ENCODE results near the gene COX4I2.

Gene COX4I2

DNA sequence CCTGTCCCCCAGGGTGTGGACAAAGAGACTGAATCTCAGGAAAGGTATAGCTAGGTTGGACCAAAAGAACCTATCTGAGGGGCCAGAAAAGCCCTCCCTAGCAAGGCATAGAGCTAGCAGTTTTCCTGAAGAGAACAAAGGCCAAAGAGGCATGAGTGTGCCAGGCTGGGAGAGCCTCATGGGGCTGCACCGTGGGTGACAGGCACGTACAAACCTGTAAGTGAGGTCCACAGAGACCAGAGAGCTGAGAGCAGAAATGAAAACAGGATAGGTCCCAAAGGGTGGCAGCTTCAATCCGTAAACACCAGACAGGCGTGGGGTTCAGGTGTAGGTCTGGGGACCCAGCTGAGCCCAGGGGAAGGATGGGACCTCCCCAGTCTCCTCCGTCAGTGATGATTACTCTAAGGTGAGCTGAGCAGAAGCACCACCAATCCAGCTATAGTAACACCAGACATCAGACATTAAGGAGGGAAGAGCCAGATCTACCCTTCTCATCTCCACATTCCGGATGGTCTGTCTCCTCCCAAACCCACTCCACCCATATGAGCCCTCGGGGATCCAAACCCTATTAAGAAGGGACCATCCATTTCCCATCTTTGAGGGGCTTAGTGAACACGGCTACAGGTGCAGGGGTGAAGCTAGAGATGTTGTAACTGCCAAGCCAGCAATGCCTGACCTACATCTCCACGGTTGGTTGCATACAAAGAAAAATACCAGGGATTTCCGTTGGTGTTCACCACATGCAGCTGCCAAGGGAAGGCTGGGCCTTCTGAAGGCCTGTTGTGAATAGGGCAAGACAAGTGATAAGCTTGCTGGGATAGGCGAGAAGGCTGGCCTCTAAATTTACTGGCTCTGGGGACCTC is 46.7 kb downstream of the COX4I2 start:
- Mint-ChIP-seq H3K27me3 (no peaks in the 10 kb centered on the region), H3K4me1 (peaks cover 81% of the 10 kb centered on the region), H3K9me3 (no peaks in the 10 kb centered on the region), H3K27ac (ENCODE audit: low read depth) (peak overlapping the region; percentile 84), H3K4me3 (peak overlapping the region; percentile 36), H3K36me3 (ENCODE audit: insufficient read depth) (peaks cover 18% of the 10 kb centered on the region)
- DNase-seq (ENCODE audit: low spot score in 2 of 2) (no peak), ATAC-seq (replicated peaks; ENCODE audit: extremely low read depth, poor library complexity, severe bottlenecking) (peak; percentile 56)

GRCh38 chr20:31685853-31686643 is 48.3 kb downstream of the COX4I2 start:
- H3K9me3 Mint-ChIP-seq: no peaks in the 10 kb centered on the region
- H3K4me1 Mint-ChIP-seq: peaks cover 72% of the 10 kb centered on the region
- H3K36me3 Mint-ChIP-seq (ENCODE audit: insufficient read depth): peaks cover 21% of the 10 kb centered on the region
- ATAC-seq (replicated peaks; ENCODE audit: extremely low read depth, poor library complexity, severe bottlenecking) (no peak), DNase-seq (ENCODE audit: low spot score in 2 of 2) (no peak)
- no peak overlapping the region for H3K4me3 Mint-ChIP-seq
- H3K27ac Mint-ChIP-seq (ENCODE audit: low read depth): peak overlapping the region; percentile 84
- no peaks in the 10 kb centered on the region for H3K27me3 Mint-ChIP-seq

DNA sequence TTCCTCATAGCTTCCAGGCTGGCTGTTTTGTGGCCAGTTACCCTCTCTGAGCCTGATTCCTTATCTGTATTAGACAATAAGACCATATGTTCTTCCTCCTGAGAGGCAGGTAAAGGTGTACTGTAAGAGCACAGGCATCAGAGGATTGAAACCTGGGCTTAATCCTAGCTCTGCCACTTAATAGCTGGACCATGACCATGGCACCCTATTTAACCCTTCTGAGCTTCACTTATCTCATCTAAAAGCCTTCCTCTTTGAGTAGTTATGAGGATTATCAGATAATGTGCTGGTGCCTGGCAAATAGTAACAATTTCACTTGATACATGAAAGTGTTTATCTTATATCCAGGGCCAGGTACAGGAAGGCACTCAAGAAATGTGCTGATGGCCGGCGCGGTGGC is 50.1 kb downstream of the COX4I2 start:
- Mint-ChIP-seq H3K9me3 (no peaks in the 10 kb centered on the region), H3K4me1 (peaks cover 69% of the 10 kb centered on the region), H3K4me3 (no peak overlapping the region), H3K27ac (ENCODE audit: low read depth) (peak overlapping the region; percentile 90), H3K27me3 (no peaks in the 10 kb centered on the region), H3K36me3 (ENCODE audit: insufficient read depth) (peaks cover 26% of the 10 kb centered on the region)
- DNase-seq (ENCODE audit: low spot score in 2 of 2) (no peak), ATAC-seq (replicated peaks; ENCODE audit: extremely low read depth, poor library complexity, severe bottlenecking) (no peak)

GRCh38 chr20:31689141-31689540 is 51.4 kb downstream of the COX4I2 start:
- Mint-ChIP-seq H3K36me3 (ENCODE audit: insufficient read depth) (peaks cover 23% of the 10 kb centered on the region), H3K27ac (ENCODE audit: low read depth) (peak overlapping the region; percentile 90), H3K4me3 (no peak overlapping the region), H3K9me3 (no peaks in the 10 kb centered on the region), H3K27me3 (no peaks in the 10 kb centered on the region), H3K4me1 (peaks cover 68% of the 10 kb centered on the region)
- no peak for DNase-seq (ENCODE audit: low spot score in 2 of 2)
- no peak for ATAC-seq (replicated peaks; ENCODE audit: extremely low read depth, poor library complexity, severe bottlenecking)

DNA sequence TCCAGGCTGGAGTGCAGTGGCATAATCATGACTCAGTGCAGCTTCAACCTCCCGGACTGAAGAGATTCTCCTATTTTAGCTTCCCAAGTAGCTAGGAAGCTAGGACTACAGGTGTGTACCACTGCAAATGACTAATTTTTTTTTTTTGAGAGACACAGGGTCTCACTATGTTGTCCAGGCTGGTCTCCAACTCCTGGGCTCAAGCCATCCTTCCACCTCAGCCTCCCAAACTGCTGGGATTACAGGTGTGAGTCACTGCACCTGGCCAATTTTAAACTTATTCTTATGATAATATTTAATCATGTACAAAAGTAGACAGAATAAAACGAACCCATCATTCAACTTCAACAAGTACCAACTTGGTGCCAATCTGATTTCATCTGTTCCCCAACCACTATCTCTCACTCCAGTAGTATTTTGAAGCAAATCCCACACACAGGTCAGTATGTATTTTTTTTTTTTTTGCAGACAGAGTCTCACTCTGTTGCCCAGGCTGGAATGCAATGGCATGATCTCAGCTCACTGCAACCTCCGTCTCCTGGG is 52.5 kb downstream of the COX4I2 start:
- DNase-seq (ENCODE audit: low spot score in 2 of 2): no peak
- H3K36me3 Mint-ChIP-seq (ENCODE audit: insufficient read depth): peaks cover 23% of the 10 kb centered on the region
- peak overlapping the region; percentile 72 for H3K27ac Mint-ChIP-seq (ENCODE audit: low read depth)
- H3K27me3 Mint-ChIP-seq: no peaks in the 10 kb centered on the region
- peaks cover 68% of the 10 kb centered on the region for H3K4me1 Mint-ChIP-seq
- H3K9me3 Mint-ChIP-seq: no peaks in the 10 kb centered on the region
- no peak for ATAC-seq (replicated peaks; ENCODE audit: extremely low read depth, poor library complexity, severe bottlenecking)
- H3K4me3 Mint-ChIP-seq: no peak overlapping the region

DNA sequence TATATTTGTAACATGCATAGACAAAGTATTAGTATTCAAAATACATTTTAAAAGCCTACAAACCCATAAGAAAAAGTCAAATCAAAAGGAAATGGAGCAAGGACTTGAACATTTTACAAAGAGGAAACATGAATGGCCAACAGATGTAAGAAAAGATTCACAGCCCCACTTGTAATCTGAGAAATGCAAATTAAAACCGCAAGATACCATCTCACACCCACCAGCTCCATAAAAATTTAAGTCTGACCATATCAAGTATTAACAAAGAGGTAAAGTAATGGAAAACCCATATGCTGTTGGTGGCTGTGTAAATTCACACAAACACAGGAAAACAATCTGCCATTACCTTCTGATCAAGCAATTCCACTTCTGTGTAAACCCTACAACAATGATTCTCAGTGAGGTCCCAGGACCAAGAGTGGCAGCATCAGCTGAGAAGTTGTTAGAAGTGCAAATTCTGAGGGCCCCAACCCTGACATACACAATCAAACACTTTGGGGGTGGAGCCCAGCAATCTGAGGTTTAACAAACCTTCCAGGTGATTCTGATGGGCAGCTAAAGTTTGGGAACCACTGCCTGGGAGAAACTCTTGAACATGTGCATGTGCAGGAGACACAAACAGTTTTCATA is 54.0 kb downstream of the COX4I2 start:
- Mint-ChIP-seq H3K27me3 (no peaks in the 10 kb centered on the region), H3K9me3 (no peaks in the 10 kb centered on the region), H3K4me3 (peak overlapping the region; percentile 8), H3K27ac (ENCODE audit: low read depth) (peak overlapping the region; percentile 46), H3K36me3 (ENCODE audit: insufficient read depth) (peaks cover 22% of the 10 kb centered on the region), H3K4me1 (peaks cover 66% of the 10 kb centered on the region)
- ATAC-seq (replicated peaks; ENCODE audit: extremely low read depth, poor library complexity, severe bottlenecking): no peak
- no peak for DNase-seq (ENCODE audit: low spot score in 2 of 2)

DNA sequence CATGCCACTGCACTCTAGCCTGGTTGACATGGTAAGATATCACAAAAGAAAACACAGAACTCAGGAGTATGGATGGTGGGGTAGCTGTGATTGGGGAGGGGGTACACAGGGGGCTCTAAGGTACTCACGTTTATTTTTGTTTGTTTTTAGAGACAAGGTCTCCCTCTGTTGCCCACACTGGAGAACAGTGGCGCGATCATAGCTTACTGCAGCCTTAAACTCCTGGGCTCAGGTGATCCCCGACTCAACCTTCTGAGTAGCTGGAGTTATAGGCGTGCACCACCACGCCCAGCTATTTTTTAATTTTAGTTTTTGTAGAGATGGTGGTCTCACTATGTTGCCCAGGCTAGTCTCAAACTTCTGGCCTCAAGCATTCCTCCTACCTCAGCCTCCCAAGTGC is 55.7 kb downstream of the COX4I2 start:
- H3K27ac Mint-ChIP-seq (ENCODE audit: low read depth): no peak overlapping the region
- no peak overlapping the region for H3K4me3 Mint-ChIP-seq
- DNase-seq (ENCODE audit: low spot score in 2 of 2) (no peak), ATAC-seq (replicated peaks; ENCODE audit: extremely low read depth, poor library complexity, severe bottlenecking) (no peak)
- peaks cover 19% of the 10 kb centered on the region for H3K36me3 Mint-ChIP-seq (ENCODE audit: insufficient read depth)
- no peaks in the 10 kb centered on the region for H3K27me3 Mint-ChIP-seq
- no peaks in the 10 kb centered on the region for H3K9me3 Mint-ChIP-seq
- peaks cover 65% of the 10 kb centered on the region for H3K4me1 Mint-ChIP-seq

DNA sequence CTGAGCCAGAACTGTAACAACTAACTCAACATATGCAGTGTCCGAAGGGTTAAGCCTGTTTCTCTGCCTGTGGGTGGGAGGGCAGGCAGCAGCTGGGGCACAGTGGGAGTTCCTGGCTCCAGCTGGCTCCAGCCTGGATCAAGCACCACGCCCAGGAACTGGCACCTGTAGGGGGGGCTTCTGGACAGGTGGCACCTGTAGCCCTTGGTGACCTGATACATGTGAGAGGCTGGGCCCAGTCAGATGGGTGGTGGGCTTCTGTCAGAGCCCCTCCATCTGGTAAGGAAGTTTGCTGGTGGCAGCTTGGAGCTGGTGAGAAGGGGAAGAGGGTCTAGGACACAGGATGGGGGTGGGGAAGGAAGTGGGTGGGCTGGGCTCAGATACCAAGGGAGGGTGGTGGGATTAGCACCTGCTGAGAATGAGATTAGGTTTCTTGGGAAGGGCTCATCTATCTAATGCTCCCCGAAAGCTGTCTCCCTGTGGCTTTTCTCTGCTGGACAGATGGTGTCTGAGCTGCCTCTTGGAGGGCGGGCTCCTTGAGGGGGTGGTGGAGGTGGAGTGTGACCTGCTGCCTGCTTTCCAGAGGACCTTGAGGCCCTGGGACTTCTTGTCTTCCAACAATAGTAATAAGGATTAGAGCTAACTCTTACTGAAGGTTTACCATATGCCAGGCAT is 56.4 kb downstream of the COX4I2 start:
- Mint-ChIP-seq H3K9me3 (no peaks in the 10 kb centered on the region), H3K27ac (ENCODE audit: low read depth) (peak overlapping the region; percentile 25), H3K27me3 (no peaks in the 10 kb centered on the region), H3K4me1 (peaks cover 64% of the 10 kb centered on the region), H3K4me3 (no peak overlapping the region), H3K36me3 (ENCODE audit: insufficient read depth) (peaks cover 24% of the 10 kb centered on the region)
- ATAC-seq (replicated peaks; ENCODE audit: extremely low read depth, poor library complexity, severe bottlenecking): no peak
- no peak for DNase-seq (ENCODE audit: low spot score in 2 of 2)

All from central memory CD8-positive, alpha-beta T cell (primary cell).